HepG2 (cell line): ENCODE measurements around the gene CDK12. TPM values are rescaled to one million over a fixed set of nuclear protein-coding genes. Genes with fewer than 3 reads are reported as not detected.

Experiments
- CREB1 ChIP-seq, 2 experiments: fragments of 450-650 bp in 1 of 2; IDR thresholded peaks; 2 replicates each; pipeline ENCODE4 v1.6.1; 2016 to 2017; ENCODE audit warnings: control low read depth in 1 of 2, mild to moderate bottlenecking in 1 of 2, missing compliant biosample characterization in 1 of 2, missing genetic modification characterization in 1 of 2
- GABPA ChIP-seq, 2 experiments: IDR thresholded peaks; 2 replicates each; pipeline ENCODE4 v1.6.1; 2011 to 2016; ENCODE audit warnings: low read depth in 2 of 2, low read length in 1 of 2, missing biosample characterization in 1 of 2, missing genetic modification characterization in 1 of 2
- GZF1 ChIP-seq: sonication (generic); formaldehyde crosslinking; IDR thresholded peaks from 2 replicates; pipeline ENCODE4 v1.5.1; 2020; ENCODE audit warnings: mild to moderate bottlenecking, missing genetic modification reagents
- KAT7 ChIP-seq: IDR thresholded peaks from 2 replicates; pipeline ENCODE4 v1.6.1; 2018; ENCODE audit warnings: borderline replicate concordance, missing compliant biosample characterization
- KLF11 ChIP-seq: IDR thresholded peaks from 2 replicates; pipeline ENCODE4 v1.6.1; 2016; ENCODE audit warnings: missing compliant biosample characterization
- MED13 ChIP-seq: sonication (generic); formaldehyde crosslinking; IDR thresholded peaks from 2 replicates; pipeline ENCODE4 v1.5.0; 2020; ENCODE audit warnings: missing genetic modification reagents
- PHF21A ChIP-seq: sonication (generic); formaldehyde crosslinking; IDR thresholded peaks from 2 replicates; pipeline ENCODE4 v1.5.0; 2020; ENCODE audit warnings: mild to moderate bottlenecking, missing genetic modification reagents
- RBFOX2 ChIP-seq: fragments of 200-400 bp; formaldehyde crosslinking; IDR thresholded peaks from 2 replicates; pipeline ENCODE4 v1.6.1; 2017; ENCODE audit warnings: low read depth, mild to moderate bottlenecking, low read length
- RBM39 ChIP-seq: fragments of 200-400 bp; formaldehyde crosslinking; IDR thresholded peaks from one replicate; pipeline ENCODE4 v1.6.1; 2018; ENCODE audit warnings: antibody characterized with exemption, mild to moderate bottlenecking, low read depth, low read length; ENCODE audit not compliant: poor library complexity, severe bottlenecking
- SALL1 ChIP-seq: sonication (generic); formaldehyde crosslinking; IDR thresholded peaks from 2 replicates; pipeline ENCODE4 v1.8.0; 2022; ENCODE audit warnings: mild to moderate bottlenecking, missing genetic modification reagents
- SMAD9 ChIP-seq: sonication (generic); formaldehyde crosslinking; IDR thresholded peaks from 2 replicates; pipeline ENCODE4 v1.5.1; 2020; ENCODE audit warnings: mild to moderate bottlenecking, missing genetic modification reagents
- SNRNP70 ChIP-seq: fragments of 200-400 bp; formaldehyde crosslinking; IDR thresholded peaks from 2 replicates; pipeline ENCODE4 v1.6.1; 2017; ENCODE audit warnings: mild to moderate bottlenecking, low read depth, low read length, moderate library complexity
- THAP9 ChIP-seq: sonication (generic); formaldehyde crosslinking; IDR thresholded peaks from 2 replicates; pipeline ENCODE4; 2020; ENCODE audit warnings: missing genetic modification reagents, mild to moderate bottlenecking, borderline replicate concordance
- ZKSCAN1 ChIP-seq: fragments of 150-350 bp; IDR thresholded peaks from 2 replicates; pipeline ENCODE4 v1.6.1; 2014; ENCODE audit warnings: low read length
- ZNF225 ChIP-seq: sonication (generic); formaldehyde crosslinking; IDR thresholded peaks from 2 replicates; pipeline ENCODE4 v1.4.0; 2020; ENCODE audit warnings: mild to moderate bottlenecking, missing genetic modification reagents
- ZNF280D ChIP-seq: sonication (generic); formaldehyde crosslinking; IDR thresholded peaks from 2 replicates; pipeline ENCODE4 v1.5.1; 2020; ENCODE audit warnings: mild to moderate bottlenecking, missing genetic modification reagents
- polyA plus RNA-seq, 8 experiments: library from polyadenylated mRNA; depleted of rRNA in 3 of 8; stranded (reverse) in 7 of 8; unstranded in 1 of 8; fragments of >200 nt; fragmentation: Illumina TruSeq in 4 of 8; extraction: Trizol in 4 of 8; gene quantifications; 2 replicates each; pipeline versions ENCODE4 v1.2.1 to v1.2.3, GENCODE V29; 2011 to 2016; ENCODE audit warnings: low read depth in 4 of 8, missing spikeins in 1 of 8, mixed read lengths in 1 of 8; ENCODE audit not compliant: insufficient read depth in 1 of 8
- total RNA-seq, 5 experiments: library from RNA; depleted of rRNA; stranded (reverse); fragments of >200 nt; fragmentation: Illumina TruSeq; extraction: Trizol; gene quantifications; 2 replicates each; pipeline ENCODE4 v1.2.3, GENCODE V29; 2016; ENCODE audit warnings: low read depth in 1 of 5
- TF ChIP-seq, protein P1 (sequence below): sonication (generic); formaldehyde crosslinking; IDR thresholded peaks from 2 replicates; pipeline ENCODE4 v1.5.0; 2020; ENCODE audit warnings: mild to moderate bottlenecking, missing genetic modification reagents, borderline replicate concordance

The CDK12 gene
- total and polyA plus RNA-seq, 2 of the 13 experiments (the other 11 are each of a cell fraction or from before 2014, with no cell fraction given) = 24.0 to 88.6 TPM

DNA sequence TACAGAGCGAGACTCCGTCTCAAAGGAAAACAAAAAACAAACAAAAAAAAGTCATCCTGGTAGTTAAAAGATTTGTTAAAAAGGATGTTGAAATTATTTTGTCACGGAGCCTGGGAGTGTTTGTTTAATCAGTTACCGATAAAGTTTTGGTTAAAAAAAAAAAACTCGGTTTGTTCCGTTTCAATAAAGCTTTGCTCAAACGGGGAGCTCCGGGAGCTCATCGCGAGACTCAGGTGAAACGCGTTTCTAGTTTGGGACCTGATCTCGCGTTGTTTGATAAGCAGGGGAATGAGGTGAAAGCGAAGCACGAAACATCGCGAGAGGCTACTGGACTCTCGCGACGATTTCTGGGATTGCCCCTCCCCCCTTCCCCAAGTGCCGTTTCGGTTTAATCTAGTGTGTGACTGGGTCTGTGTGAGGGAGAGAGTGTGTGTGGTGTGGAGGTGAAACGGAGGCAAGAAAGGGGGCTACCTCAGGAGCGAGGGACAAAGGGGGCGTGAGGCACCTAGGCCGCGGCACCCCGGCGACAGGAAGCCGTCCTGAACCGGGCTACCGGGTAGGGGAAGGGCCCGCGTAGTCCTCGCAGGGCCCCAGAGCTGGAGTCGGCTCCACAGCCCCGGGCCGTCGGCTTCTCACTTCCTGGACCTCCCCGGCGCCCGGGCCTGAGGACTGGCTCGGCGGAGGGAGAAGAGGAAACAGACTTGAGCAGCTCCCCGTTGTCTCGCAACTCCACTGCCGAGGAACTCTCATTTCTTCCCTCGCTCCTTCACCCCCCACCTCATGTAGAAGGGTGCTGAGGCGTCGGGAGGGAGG lies at the start of gene CDK12 (continued):
- TF ChIP-seq, protein P1, sequence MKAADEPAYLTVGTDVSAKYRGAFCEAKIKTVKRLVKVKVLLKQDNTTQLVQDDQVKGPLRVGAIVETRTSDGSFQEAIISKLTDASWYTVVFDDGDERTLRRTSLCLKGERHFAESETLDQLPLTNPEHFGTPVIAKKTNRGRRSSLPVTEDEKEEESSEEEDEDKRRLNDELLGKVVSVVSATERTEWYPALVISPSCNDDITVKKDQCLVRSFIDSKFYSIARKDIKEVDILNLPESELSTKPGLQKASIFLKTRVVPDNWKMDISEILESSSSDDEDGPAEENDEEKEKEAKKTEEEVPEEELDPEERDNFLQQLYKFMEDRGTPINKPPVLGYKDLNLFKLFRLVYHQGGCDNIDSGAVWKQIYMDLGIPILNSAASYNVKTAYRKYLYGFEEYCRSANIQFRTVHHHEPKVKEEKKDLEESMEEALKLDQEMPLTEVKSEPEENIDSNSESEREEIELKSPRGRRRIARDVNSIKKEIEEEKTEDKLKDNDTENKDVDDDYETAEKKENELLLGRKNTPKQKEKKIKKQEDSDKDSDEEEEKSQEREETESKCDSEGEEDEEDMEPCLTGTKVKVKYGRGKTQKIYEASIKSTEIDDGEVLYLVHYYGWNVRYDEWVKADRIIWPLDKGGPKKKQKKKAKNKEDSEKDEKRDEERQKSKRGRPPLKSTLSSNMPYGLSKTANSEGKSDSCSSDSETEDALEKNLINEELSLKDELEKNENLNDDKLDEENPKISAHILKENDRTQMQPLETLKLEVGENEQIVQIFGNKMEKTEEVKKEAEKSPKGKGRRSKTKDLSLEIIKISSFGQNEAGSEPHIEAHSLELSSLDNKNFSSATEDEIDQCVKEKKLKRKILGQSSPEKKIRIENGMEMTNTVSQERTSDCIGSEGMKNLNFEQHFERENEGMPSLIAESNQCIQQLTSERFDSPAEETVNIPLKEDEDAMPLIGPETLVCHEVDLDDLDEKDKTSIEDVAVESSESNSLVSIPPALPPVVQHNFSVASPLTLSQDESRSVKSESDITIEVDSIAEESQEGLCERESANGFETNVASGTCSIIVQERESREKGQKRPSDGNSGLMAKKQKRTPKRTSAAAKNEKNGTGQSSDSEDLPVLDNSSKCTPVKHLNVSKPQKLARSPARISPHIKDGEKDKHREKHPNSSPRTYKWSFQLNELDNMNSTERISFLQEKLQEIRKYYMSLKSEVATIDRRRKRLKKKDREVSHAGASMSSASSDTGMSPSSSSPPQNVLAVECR (CRISPR knock-in tag) = peak; percentile 96
- TF ChIP-seq KLF11 (CRISPR knock-in tag) (peak; percentile 98), SNRNP70 (no peak), GZF1 (CRISPR knock-in tag) (0 out of 2 replicates have a peak, but pooled peaks have one; percentile 35), SALL1 (peak; percentile 85), RBM39 (peak; percentile 52), ZNF280D (CRISPR knock-in tag) (0 out of 2 replicates have a peak, but pooled peaks have one; percentile 49), SMAD9 (no peak), RBFOX2 (peak; percentile 93), ZNF225 (CRISPR knock-in tag) (peak; percentile 96), GABPA (IDR thresholded peaks at IDR 0.05; ENCODE audit: low read depth, low read length) (no peak), GABPA (CRISPR knock-in tag; IDR thresholded peaks at IDR 0.05; ENCODE audit: low read depth) (peak; percentile 74), CREB1 (IDR thresholded peaks at IDR 0.05) (no peak), CREB1 (CRISPR knock-in tag; IDR thresholded peaks at IDR 0.05) (peak; percentile 92), PHF21A (peak; percentile 80), MED13 (CRISPR knock-in tag) (no peak; the same call in 1 of the 2 replicates), KAT7 (CRISPR knock-in tag) (peak; percentile 61; the same call in 1 of the 2 replicates), THAP9 (peak; percentile 80; the same call in 1 of the 2 replicates), ZKSCAN1 (peak; percentile 97; the same call in 1 of the 2 replicates)
